Embryonic facial prominence (tissue), 1 donor: ENCODE data around the gene KHDC1.
"Not testable (repeated sequence)": the region's sequence is repeated elsewhere in the genome, so short reads cannot be mapped to it uniquely, and the experiment has no call there.

Source experiments
- DNase-seq: peaks from one replicate; pipeline ENCODE4 v3.0.0-alpha.2; 2016; ENCODE audit errors: extremely low spot score

The KHDC1 gene

GRCh38 chr6:73262671-73263569, at the start of gene KHDC1:
Gene KHDC1, minus strand, starts transcription at chr6:73263196. Its CDS starts 20,679 bp downstream, at chr6:73242517.
- peak; percentile 14 for DNase-seq

- DNase-seq = not testable (repeated sequence)
Observed at GRCh38 chr6:73310503-73310845, 47.5 kb upstream of the KHDC1 start.

- DNase-seq = peak; percentile 34
Observed at GRCh38 chr6:73309785-73310502, 46.9 kb upstream of the KHDC1 start.

- DNase-seq = peak; percentile 40
Observed at GRCh38 chr6:73309535-73309784, 46.5 kb upstream of the KHDC1 start.

- no peak for DNase-seq
Observed at GRCh38 chr6:73308712-73309534, 45.9 kb upstream of the KHDC1 start.

- DNase-seq = not testable (repeated sequence)
Observed at GRCh38 chr6:73303773-73304172, 40.8 kb upstream of the KHDC1 start.

GRCh38 chr6:73302339-73302738, 39.3 kb upstream of the KHDC1 start:
- DNase-seq = no peak

GRCh38 chr6:73299151-73299971, 36.4 kb upstream of the KHDC1 start:
- no peak for DNase-seq

GRCh38 chr6:73293331-73293730, 30.3 kb upstream of the KHDC1 start:
- DNase-seq = no peak

- DNase-seq = no peak
Observed at GRCh38 chr6:73290435-73290834, 27.4 kb upstream of the KHDC1 start.

GRCh38 chr6:73286752-73287151, 23.8 kb upstream of the KHDC1 start:
- no peak for DNase-seq

GRCh38 chr6:73285674-73286283, 22.8 kb upstream of the KHDC1 start:
- DNase-seq = peak; percentile 47

GRCh38 chr6:73282871-73283270, 19.9 kb upstream of the KHDC1 start:
- no peak for DNase-seq

GRCh38 chr6:73281684-73282083, 18.7 kb upstream of the KHDC1 start:
- not testable (repeated sequence) for DNase-seq

- DNase-seq = not testable (repeated sequence)
Observed at GRCh38 chr6:73269296-73269695, 6.3 kb upstream of the KHDC1 start.

GRCh38 chr6:73268896-73269295, 5.9 kb upstream of the KHDC1 start:
- DNase-seq = not testable (repeated sequence)

- no peak for DNase-seq
Observed at GRCh38 chr6:73264446-73264845, 1.4 kb upstream of the KHDC1 start.

GRCh38 chr6:73263570-73263909, 544 bp upstream of the KHDC1 start:
- no peak for DNase-seq

GRCh38 chr6:73258721-73259120, 4.3 kb downstream of the KHDC1 start:
- DNase-seq = no peak

- DNase-seq = not testable (repeated sequence)
Observed at GRCh38 chr6:73254323-73254722, 8.7 kb downstream of the KHDC1 start.

GRCh38 chr6:73252703-73253102, 10.3 kb downstream of the KHDC1 start:
- DNase-seq = no peak
